Measurements from ENCODE around the gene STARD10.

The STARD10 gene

GRCh38 chr11:72760539-72761405, 33.1 kb downstream of the STARD10 start:
- DNase-seq, result no peak

- no peak for DNase-seq
Measured at GRCh38 chr11:72759468-72759985, 34.3 kb downstream of the STARD10 start.

- no peak for DNase-seq
Measured at GRCh38 chr11:72758690-72759389, 35.0 kb downstream of the STARD10 start.

GRCh38 chr11:72758304-72758689, 35.5 kb downstream of the STARD10 start:
- no peak for DNase-seq

- no peak for DNase-seq
Measured at GRCh38 chr11:72755713-72756285, 38.0 kb downstream of the STARD10 start.

GRCh38 chr11:72754544-72755155, 39.2 kb downstream of the STARD10 start:
- no peak for DNase-seq

GRCh38 chr11:72754149-72754543, 39.7 kb downstream of the STARD10 start:
- no peak for DNase-seq

- DNase-seq, result no peak
Measured at GRCh38 chr11:72753341-72754148, 40.3 kb downstream of the STARD10 start.

GRCh38 chr11:72752088-72752914, 41.5 kb downstream of the STARD10 start, which contains the start of gene ARAP1:
TSS of gene ARAP1 (minus strand) at chr11:72752408. CDS start at chr11:72727128, 25,280 bp downstream.
- DNase-seq, result peak; percentile 83

GRCh38 chr11:72751116-72752087, 42.4 kb downstream of the STARD10 start:
- DNase-seq, result no peak

- DNase-seq, result no peak
Measured at GRCh38 chr11:72750556-72751115, 43.2 kb downstream of the STARD10 start.

- no peak for DNase-seq
Measured at GRCh38 chr11:72750086-72750485, 43.8 kb downstream of the STARD10 start.

GRCh38 chr11:72747289-72747855, 46.5 kb downstream of the STARD10 start:
- no peak for DNase-seq

GRCh38 chr11:72746821-72747220, 47.0 kb downstream of the STARD10 start:
- DNase-seq, result no peak

GRCh38 chr11:72745925-72746550, 47.8 kb downstream of the STARD10 start:
- DNase-seq, result no peak

- no peak for DNase-seq
Measured at GRCh38 chr11:72745511-72745910, 48.3 kb downstream of the STARD10 start.

- no peak for DNase-seq
Measured at GRCh38 chr11:72744474-72744873, 49.4 kb downstream of the STARD10 start.

- DNase-seq, result peak; percentile 30
Measured at GRCh38 chr11:72743321-72744221, 50.3 kb downstream of the STARD10 start.
